ENCODE data around the gene CCNY. TPM values are rescaled to one million over a fixed set of nuclear protein-coding genes. Genes with fewer than 3 reads are reported as not detected.

CCNY gene
- total RNA-seq, 1 donor from 2014 or later, result 27.2 TPM

DNA sequence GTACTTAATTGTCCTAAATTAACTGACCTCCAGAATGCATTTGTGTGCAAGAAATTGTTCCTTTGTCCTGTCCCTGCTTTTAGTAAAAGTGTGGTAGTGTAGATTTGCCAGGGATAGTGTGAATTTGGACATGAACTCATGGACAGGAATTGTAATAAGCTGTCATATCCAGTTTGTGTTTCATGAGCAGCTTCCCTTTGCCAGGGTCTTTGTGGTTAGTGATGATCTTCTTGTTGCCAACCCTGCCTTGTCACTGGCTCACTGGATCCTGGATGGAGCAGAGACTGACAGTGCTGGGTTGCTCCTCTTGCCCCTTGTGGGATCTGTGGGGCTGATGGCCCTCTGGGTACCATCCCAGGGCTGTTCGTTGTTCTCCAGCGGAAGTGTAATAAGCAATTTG lies 110.1 kb downstream of the CCNY start:
- TF ChIP-seq, protein P1, sequence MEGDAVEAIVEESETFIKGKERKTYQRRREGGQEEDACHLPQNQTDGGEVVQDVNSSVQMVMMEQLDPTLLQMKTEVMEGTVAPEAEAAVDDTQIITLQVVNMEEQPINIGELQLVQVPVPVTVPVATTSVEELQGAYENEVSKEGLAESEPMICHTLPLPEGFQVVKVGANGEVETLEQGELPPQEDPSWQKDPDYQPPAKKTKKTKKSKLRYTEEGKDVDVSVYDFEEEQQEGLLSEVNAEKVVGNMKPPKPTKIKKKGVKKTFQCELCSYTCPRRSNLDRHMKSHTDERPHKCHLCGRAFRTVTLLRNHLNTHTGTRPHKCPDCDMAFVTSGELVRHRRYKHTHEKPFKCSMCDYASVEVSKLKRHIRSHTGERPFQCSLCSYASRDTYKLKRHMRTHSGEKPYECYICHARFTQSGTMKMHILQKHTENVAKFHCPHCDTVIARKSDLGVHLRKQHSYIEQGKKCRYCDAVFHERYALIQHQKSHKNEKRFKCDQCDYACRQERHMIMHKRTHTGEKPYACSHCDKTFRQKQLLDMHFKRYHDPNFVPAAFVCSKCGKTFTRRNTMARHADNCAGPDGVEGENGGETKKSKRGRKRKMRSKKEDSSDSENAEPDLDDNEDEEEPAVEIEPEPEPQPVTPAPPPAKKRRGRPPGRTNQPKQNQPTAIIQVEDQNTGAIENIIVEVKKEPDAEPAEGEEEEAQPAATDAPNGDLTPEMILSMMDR (conservative IDR thresholded peaks at IDR 0.05; ENCODE audit: low read depth, low read length), result no peak
- no peak overlapping the region for H3K4me3 ChIP-seq (ENCODE audit: low read depth, low read length)
- no peak for DNase-seq (ENCODE audit: low read depth)

DNA sequence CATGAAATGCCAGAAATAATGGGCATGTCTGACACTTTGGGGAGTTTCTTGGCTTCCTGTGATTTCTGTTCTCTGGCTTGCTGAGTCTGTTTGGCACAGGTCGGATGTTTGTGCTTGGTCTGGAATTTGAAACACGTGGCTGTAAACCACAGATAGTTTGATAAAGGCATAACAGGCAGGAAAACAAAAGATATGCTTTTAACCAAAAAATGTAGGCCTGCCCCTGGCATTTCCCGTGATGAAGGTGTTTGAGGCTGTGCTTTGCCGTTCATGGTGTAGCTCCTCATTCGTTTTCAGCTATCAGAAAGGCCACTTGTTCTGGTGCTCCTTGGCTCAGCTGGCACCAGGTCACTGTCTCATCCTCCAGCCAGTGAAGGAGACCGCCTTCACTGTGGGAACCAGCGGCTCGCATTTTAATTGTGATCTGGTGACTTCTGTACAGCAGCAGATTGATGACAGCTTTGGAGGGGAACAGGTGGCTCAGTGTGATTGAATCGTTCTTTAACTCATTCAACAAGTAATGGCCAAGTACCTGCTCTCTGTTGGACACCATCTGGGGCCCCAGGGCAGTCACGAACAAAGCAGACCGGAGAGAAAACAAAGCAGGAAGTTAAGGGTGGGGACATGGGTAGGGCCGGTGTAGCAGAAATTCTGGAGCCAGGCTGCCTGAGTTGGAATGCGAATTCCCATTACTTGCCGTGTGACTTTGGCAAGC lies 111.5 kb downstream of the CCNY start:
- no peak for DNase-seq (ENCODE audit: low read depth)
- TF ChIP-seq, protein P1 (conservative IDR thresholded peaks at IDR 0.05; ENCODE audit: low read depth, low read length), result no peak
- H3K4me3 ChIP-seq (ENCODE audit: low read depth, low read length), result no peak overlapping the region

DNA sequence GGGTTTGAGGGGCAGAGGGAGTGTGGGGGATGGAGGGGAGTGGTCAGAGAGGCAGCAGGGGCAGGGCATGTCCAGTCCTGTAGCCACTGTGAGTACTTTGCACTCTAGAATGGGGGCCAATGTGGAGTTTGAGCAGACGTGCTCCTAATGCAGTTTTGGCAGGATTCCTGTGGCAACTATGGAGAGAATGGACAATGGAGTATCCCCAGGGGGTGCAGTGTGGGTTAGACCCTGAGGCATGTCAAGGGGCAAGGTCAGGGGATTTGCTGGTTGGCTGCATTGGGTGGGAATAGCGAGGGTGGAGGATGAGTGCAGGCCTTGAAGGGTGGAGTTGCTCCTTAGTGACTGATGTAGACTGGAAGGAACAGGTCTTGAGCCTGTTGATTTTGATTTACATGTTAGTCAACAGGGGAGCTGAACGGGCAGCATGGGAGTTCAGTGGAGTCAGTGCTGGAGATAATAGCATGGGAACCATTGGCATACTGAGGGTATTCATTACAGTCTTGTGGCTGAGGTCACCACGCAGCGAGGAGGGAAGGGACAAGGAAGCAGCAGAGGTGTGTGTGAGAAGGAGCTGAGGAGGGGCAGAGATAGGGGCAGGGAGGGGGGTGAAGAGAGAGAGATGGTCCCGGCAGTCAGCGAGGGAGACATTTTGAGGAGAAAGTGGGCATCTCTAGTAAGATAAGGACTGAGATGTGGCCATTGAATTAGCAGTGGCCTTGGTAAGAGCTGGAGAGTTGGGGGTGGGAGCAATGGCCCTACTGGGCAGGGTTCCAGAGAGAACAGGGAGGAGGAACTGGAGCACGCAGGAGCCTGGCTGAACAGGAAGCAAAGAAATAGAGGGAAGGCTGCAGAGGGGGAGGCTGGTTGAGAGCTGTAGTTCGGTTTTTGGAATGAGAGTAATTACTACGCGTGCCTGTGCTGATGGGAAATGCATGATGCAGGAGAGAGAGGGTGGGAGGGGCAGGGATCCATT lies 112.7 kb downstream of the CCNY start:
- no peak for DNase-seq (ENCODE audit: low read depth)
- no peak overlapping the region for H3K4me3 ChIP-seq (ENCODE audit: low read depth, low read length)
- TF ChIP-seq, protein P1 (conservative IDR thresholded peaks at IDR 0.05; ENCODE audit: low read depth, low read length), result no peak

DNA sequence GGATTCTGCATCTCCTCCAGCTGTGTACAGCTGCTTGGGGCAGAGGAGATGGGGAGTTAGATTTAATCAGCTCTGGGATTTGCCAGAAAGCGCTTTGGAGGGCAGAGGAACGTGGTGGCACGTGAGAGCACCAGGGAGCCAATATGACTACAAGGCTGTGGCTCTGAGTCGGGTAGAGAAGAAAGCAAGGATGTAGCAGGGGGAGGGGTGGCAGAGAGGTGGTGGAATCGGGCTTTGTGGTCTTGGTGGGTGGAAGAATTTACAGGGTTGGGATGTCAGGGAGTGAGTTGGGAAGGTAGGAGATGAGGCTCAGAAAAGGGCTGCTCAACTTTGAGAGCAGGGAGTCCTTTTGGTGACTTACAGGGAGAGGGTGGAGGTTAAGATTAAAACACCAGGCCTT lies 113.6 kb downstream of the CCNY start:
- TF ChIP-seq, protein P1 (conservative IDR thresholded peaks at IDR 0.05; ENCODE audit: low read depth, low read length), result no peak
- no peak overlapping the region for H3K4me3 ChIP-seq (ENCODE audit: low read depth, low read length)
- DNase-seq (ENCODE audit: low read depth), result no peak

DNA sequence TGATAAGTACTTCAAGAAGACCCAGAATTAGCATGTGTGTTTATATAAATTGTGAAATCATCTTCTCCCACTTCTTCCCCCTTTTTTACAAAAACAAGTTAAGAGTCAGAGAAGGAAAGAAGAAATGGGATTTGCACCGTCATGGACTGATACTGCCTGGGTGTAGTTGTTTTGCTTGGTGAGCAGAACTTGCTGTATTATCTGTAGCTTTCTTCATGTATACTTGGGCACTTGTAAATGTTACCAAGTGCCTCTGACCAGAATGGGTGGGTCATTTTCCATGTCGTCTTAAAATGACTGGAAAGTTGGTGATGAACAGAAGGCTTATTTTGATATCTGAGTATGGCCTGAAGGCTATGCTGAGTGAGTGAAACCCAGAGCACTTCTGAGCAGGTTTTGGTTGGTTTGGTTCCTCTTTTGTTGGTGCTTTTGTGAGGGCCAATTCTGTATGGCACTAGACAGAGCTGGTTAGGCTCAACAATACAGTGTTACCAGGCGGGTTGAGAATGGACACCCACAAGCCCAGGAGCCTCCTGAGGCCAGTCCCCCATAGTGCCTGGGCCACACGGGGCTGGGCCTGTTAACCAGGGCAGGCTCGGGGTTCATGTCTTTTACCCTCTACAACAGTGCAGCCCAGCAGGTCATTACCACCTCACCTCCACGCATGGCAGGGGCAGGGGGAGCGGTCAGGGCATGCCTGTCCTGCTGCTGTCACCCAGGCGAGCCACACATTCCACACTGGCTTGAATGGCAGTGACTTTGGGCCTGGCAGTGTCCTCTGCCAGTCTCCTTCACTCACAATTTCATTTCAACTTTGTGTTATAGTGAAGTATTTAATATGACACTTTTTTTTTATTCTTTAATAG lies 115.1 kb downstream of the CCNY start:
- H3K4me3 ChIP-seq (ENCODE audit: low read depth, low read length), result no peak overlapping the region
- DNase-seq (ENCODE audit: low read depth), result no peak
- TF ChIP-seq, protein P1 (conservative IDR thresholded peaks at IDR 0.05; ENCODE audit: low read depth, low read length), result no peak

DNA sequence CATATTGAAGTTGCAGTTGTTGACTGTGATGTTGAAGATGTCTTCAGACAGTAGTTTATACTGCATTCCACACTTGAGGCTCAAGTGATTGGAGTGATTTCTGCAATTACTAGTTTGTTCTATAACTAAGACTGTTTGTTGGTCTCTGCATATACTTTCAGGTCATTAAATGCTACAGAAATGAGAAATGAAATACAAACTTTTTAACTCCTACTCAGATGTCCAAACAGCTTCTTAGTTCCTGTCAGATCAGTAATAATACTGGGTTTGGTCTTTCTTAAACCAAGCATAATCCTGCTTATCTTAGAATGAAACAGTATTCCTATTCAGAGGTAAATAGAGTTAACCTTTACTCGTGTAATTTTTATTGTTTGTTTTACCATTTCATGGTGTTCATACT lies 115.9 kb downstream of the CCNY start:
- TF ChIP-seq, protein P1 (conservative IDR thresholded peaks at IDR 0.05; ENCODE audit: low read depth, low read length), result no peak
- no peak overlapping the region for H3K4me3 ChIP-seq (ENCODE audit: low read depth, low read length)
- no peak for DNase-seq (ENCODE audit: low read depth)

Data from epithelial cell of proximal tubule (primary cell).